Measurements from ENCODE around the gene GPR119.
"Not testable (repeated sequence)": the region's sequence is repeated elsewhere in the genome, so short reads cannot be mapped to it uniquely, and the experiment has no call there.

GPR119 gene

DNA sequence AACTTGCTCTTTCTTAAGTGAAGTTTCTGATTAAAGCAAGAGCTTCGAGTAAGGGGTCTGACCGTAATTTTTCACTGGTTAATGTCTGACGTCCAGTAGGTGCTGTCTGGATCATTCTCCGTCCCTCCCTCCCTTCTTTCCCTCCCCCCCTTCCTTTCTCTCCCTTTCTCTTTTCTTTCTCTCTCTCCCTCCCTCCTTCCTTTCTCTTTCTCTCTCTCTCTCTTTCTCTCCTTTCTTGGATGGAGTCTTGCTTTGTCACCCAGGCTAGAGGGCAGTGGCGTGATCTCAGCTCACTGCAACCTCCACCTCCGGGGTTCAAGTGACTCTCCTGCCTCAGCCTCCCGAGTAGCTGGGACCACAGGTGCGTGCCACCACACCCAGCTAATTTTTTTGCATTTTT, 46.6 kb downstream of the GPR119 start:
- not testable (repeated sequence) for DNase-seq

DNA sequence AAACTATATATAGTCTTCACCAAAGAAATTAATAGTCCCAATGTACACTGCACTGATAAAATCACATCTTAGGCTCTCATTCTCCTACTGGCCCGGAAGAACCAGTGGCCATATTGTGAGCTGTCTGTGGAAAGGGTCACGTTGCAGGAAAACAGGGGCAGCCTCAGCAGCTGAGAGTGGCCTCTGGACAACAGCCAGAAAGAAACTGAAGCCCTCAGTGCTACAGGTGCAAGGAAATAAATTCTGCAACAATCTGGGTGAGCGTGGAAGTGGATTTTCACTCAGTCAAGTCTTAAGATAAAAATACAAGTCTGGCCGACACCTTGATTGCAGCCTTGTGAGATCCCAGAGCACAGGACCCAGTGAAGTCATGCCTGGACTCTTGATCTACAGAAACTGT, 48.9 kb downstream of the GPR119 start:
- no peak for DNase-seq

Measured in NCI-H510A (cell line).